Uterus (tissue), 4 donors: Measurements from ENCODE around the gene LBHD2. TPM values are rescaled to one million over a fixed set of nuclear protein-coding genes. Genes with fewer than 3 reads are reported as not detected.

Experiments
- DNase-seq, 2 donors: peaks; one replicate each; pipeline ENCODE4 v3.0.0-alpha.2; 2019 to 2020
- H3K27ac ChIP-seq, 2 donors: fragments of 200-600 bp; sonication (generic); 1 replicate in 1 of 2; 2 replicates in 1 of 2; pipeline ENCODE4 v1.5.1; 2016 to 2018
- H3K27me3 ChIP-seq, 2 donors: fragments of 200-600 bp; sonication (generic); one replicate each; pipeline ENCODE4 v1.5.1; 2018 to 2019; ENCODE audit warnings: control low read depth in 1 of 2
- H3K36me3 ChIP-seq, 2 donors: fragments of 200-600 bp; sonication (generic); one replicate each; pipeline ENCODE4 v1.5.1; 2019; ENCODE audit warnings: control low read depth in 1 of 2
- H3K4me1 ChIP-seq, 2 donors: fragments of 200-600 bp; sonication (generic); one replicate each; pipeline ENCODE4 v1.5.1; 2018 to 2019; ENCODE audit warnings: control low read depth in 1 of 2
- H3K4me3 ChIP-seq, 2 donors: fragments of 200-600 bp; sonication (generic); 1 replicate in 1 of 2; 2 replicates in 1 of 2; pipeline ENCODE4 v1.5.1; 2018 to 2019; ENCODE audit warnings: mild to moderate bottlenecking in 1 of 2
- H3K9me3 ChIP-seq, 2 donors: fragments of 200-600 bp; sonication (generic); one replicate each; pipeline ENCODE4 v1.5.1; 2019; ENCODE audit warnings: control low read depth in 1 of 2
- POLR2A ChIP-seq, 2 donors: fragments of 450-650 bp; IDR thresholded peaks; one replicate each; pipeline ENCODE4 v1.6.1; 2016; ENCODE audit warnings: antibody characterized with exemption in 2 of 2, mild to moderate bottlenecking in 1 of 2, moderate library complexity in 1 of 2
- intact Hi-C: fragments of 100-400 bp; cut with DNase I; formaldehyde crosslinking; loops from one replicate; pipeline ENCODE4 v1.15.1; 2023; ENCODE audit warnings: low total_unique reads
- total RNA-seq, 4 donors: library from RNA; depleted of rRNA in 3 of 4; stranded (reverse); fragments of >200 nt in 3 of 4; gene quantifications; one replicate each; pipeline versions ENCODE4 v1.1.0 to v1.2.4, GENCODE V29; 2014 to 2023
- TF ChIP-seq, protein P1 (sequence below), 4 experiments: fragments of 200-600 bp in 2 of 4; fragments of 450-650 bp in 2 of 4; sonication (generic) in 2 of 4; IDR thresholded peaks; one replicate each; pipeline ENCODE4 v1.5.1; 2016 to 2019; ENCODE audit warnings: antibody characterized with exemption in 4 of 4, mild to moderate bottlenecking in 2 of 4, moderate library complexity in 1 of 4
- donor health status: DM: yes; HTN: yes; CAD: no.

Gene LBHD2
- total RNA-seq, 4 donors from 2014 or later = not detected

DNA sequence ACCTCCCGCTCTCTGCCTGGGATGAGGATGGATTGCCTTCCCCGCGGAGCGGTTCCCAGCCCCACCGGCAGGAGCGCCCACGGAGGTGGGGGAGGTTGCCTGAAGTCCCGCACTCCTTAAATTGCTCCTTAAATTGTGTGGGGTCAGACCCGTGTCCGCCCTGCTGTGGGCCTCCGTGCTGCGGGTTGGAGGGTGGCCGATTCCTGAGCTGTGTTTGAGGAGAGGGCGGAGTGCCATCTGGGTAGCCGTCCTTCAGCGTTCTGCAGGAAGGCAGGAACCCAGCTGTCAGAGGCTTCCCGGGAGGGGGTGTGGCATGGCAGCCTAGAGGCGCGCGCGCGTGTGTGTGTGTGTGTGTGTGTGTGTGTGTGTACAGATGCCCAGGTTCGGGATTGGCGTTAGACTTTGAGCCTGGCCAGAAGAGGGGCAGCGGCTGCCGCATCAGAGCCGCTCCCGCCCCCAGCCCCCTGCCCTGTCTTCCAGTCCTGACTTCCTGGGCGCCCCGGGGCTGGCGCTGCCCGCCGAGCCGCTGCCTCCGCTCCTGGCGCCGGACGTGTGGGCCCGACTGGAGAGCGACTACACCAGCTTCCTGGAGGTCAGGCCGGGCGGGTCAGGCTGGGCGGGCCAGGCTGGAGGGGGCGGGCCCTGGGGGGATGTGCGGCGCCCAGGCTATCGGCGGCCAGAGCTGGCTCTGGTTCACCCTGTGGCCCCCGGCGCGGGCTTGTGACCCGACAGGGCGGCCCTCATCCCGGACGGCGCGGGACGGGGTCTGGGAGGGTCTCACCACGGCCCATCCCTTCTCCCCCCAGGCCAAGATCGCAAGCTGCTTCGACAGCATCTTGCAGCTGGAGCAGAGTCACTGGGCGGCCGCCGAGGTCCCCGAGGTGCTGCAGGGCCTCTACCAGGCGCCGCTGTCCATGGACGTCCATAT, 19.7 kb downstream of the LBHD2 start:
- intact Hi-C loops = loop anchor here (2.0 to 10.0 kb wide), 2 partner anchors 81 to 189 kb away; no protein-coding TSS in a partner anchor
- peaks cover 17 to 26% of the 10 kb centered on the region in 2 donors for H3K27me3 ChIP-seq
- H3K9me3 ChIP-seq = no peaks in the 10 kb centered on the region
- no peak overlapping the region for H3K4me3 ChIP-seq
- H3K4me1 ChIP-seq = peaks cover 0 to 3% of the 10 kb centered on the region in 2 donors
- H3K27ac ChIP-seq = no peak overlapping the region
- DNase-seq = no peak
- H3K36me3 ChIP-seq = no peaks in the 10 kb centered on the region
- no peak for TF ChIP-seq POLR2A (IDR thresholded peaks at IDR 0.05)
- TF ChIP-seq, protein P1, sequence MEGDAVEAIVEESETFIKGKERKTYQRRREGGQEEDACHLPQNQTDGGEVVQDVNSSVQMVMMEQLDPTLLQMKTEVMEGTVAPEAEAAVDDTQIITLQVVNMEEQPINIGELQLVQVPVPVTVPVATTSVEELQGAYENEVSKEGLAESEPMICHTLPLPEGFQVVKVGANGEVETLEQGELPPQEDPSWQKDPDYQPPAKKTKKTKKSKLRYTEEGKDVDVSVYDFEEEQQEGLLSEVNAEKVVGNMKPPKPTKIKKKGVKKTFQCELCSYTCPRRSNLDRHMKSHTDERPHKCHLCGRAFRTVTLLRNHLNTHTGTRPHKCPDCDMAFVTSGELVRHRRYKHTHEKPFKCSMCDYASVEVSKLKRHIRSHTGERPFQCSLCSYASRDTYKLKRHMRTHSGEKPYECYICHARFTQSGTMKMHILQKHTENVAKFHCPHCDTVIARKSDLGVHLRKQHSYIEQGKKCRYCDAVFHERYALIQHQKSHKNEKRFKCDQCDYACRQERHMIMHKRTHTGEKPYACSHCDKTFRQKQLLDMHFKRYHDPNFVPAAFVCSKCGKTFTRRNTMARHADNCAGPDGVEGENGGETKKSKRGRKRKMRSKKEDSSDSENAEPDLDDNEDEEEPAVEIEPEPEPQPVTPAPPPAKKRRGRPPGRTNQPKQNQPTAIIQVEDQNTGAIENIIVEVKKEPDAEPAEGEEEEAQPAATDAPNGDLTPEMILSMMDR (IDR thresholded peaks at IDR 0.05) = no peak

GRCh38 chr14:103104389-103104653, 20.3 kb downstream of the LBHD2 start:
- H3K4me3 ChIP-seq = no peak overlapping the region
- DNase-seq = no peak
- intact Hi-C loops = loop anchor here (10.0 kb wide), 1 partner anchor 80 kb away; no protein-coding TSS in a partner anchor
- H3K4me1 ChIP-seq = peaks cover 0 to 3% of the 10 kb centered on the region in 2 donors
- no peak overlapping the region for H3K27ac ChIP-seq
- H3K27me3 ChIP-seq = peaks cover 17 to 26% of the 10 kb centered on the region in 2 donors
- no peak for TF ChIP-seq POLR2A (IDR thresholded peaks at IDR 0.05)
- TF ChIP-seq, protein P1 (IDR thresholded peaks at IDR 0.05) = no peak
- H3K9me3 ChIP-seq = no peaks in the 10 kb centered on the region
- H3K36me3 ChIP-seq = no peaks in the 10 kb centered on the region

- intact Hi-C loops = loop anchor here (10.0 kb wide), 1 partner anchor 80 kb away; no protein-coding TSS in a partner anchor
- TF ChIP-seq, protein P1 (IDR thresholded peaks at IDR 0.05) = peak; percentile 96 to 100 (median 98)
- peak in 1 of 2 donors; percentile 22 for TF ChIP-seq POLR2A (IDR thresholded peaks at IDR 0.05)
- Histone ChIP-seq H3K4me1 (peaks cover 0 to 4% of the 10 kb centered on the region in 2 donors), H3K27ac (no peak overlapping the region), H3K36me3 (no peaks in the 10 kb centered on the region), H3K9me3 (no peaks in the 10 kb centered on the region), H3K27me3 (peaks cover 17 to 26% of the 10 kb centered on the region in 2 donors), H3K4me3 (no peak overlapping the region)
- DNase-seq = peak in 1 of 2 donors; percentile 77
Measured at GRCh38 chr14:103104654-103105452, 20.8 kb downstream of the LBHD2 start.

DNA sequence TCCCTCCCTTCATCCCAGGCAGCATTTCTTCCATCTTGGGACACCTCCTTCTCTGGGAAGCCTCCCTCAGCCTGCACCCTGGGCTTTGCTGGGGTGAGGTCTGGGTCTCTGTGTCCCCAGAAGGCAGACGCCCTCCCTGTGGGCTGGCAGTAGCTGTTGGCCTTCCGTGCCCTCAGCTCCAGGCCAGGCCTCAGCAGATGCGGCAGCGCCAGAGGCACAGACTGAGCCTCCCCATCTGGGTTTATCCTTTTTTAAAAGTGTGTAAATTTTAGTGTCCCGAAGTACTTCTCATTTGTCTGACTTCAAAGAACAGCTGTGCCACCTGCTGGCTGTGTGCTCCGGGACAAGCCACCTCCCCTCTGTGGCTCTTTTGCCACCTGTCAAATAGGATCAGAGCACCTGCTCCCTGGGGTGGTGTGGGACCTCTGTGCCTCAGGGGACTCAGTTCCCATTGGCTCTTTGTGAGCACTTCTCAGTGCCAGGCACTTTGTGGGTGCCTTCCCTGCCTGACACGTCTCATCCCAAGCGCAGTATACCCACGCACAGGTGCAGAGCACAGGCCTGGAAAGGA, 21.7 kb downstream of the LBHD2 start:
- peaks cover 17 to 26% of the 10 kb centered on the region in 2 donors for H3K27me3 ChIP-seq
- no peak for TF ChIP-seq POLR2A (IDR thresholded peaks at IDR 0.05)
- TF ChIP-seq, protein P1 (IDR thresholded peaks at IDR 0.05) = no peak
- peaks cover 0 to 12% of the 10 kb centered on the region in 2 donors for H3K4me1 ChIP-seq

More for the DNA sequence above, 21.7 kb downstream of the LBHD2 start:
- H3K27ac ChIP-seq = no peak overlapping the region
- H3K36me3 ChIP-seq = no peaks in the 10 kb centered on the region
- H3K4me3 ChIP-seq = no peak overlapping the region
- H3K9me3 ChIP-seq = no peaks in the 10 kb centered on the region
- intact Hi-C loops = loop anchor here (10.0 kb wide), 1 partner anchor 79 kb away; no protein-coding TSS in a partner anchor
- no peak for DNase-seq
